GM21529 (cell line): ENCODE results near the gene LDLR.

Source experiments
- ATAC-seq: cut with Tn5 transposase; IDR thresholded peaks from one replicate; pipeline ENCODE4 v1.9.1; 2021; ENCODE audit not compliant: unreplicated experiment

The LDLR gene

GRCh38 chr19:11089254-11090013 lies at the start of gene LDLR:
Gene LDLR (plus strand): TSS chr19:11089463. CDS start chr19:11089549, 86 bp downstream.
- ATAC-seq = no peak

GRCh38 chr19:11041194-11041593 lies 48.1 kb upstream of the LDLR start:
- no peak for ATAC-seq

- ATAC-seq = no peak
Measured at GRCh38 chr19:11041966-11042627, 47.2 kb upstream of the LDLR start.

GRCh38 chr19:11044431-11044830 lies 44.8 kb upstream of the LDLR start:
- ATAC-seq = no peak

- ATAC-seq = no peak
Measured at GRCh38 chr19:11045536-11045935, 43.7 kb upstream of the LDLR start.

GRCh38 chr19:11046605-11047354 lies 42.5 kb upstream of the LDLR start:
- no peak for ATAC-seq

DNA sequence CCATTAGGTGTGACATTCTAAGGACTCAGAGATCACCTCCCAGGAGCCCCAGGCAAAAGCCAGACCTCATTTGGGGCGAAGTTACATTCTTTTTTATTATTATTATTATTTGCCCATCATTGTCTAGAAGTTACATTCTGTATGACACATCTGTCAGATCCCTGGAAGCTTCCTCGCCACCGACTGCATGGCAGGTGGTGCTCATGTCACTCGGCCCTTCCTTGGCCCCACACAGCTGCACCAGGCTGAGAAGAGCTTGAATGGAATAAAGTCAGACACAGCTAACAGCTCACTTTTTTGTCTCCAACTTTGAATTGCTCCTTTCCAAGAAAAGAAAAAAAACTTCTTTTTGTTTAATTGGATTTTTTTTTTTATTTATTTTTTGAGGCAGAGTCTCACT lies 41.4 kb upstream of the LDLR start:
- no peak for ATAC-seq

- ATAC-seq = no peak
Measured at GRCh38 chr19:11050323-11051114, 38.7 kb upstream of the LDLR start.

GRCh38 chr19:11053817-11054195 lies 35.5 kb upstream of the LDLR start:
- no peak for ATAC-seq

GRCh38 chr19:11054200-11054599 lies 35.1 kb upstream of the LDLR start:
- no peak for ATAC-seq

DNA sequence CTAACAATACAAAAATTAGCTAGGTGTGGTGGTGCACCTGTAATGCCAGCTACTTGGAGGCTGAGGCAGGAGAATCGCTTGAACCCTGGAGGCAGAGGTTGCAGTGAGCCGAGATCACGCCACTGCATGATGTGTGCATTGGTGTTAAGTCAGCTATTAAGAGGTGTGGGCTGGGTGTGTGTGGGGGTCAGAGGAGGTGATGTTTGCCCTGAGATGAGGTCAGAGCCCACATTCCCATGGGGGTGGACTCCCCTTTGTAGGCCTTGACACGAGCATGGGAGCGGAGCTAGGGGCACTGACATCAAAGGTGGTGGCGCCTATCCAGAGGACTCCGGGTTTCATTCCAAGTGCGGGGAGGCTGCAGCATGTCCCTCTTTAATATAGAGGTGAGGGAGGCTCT lies 34.6 kb upstream of the LDLR start:
- ATAC-seq = no peak

DNA sequence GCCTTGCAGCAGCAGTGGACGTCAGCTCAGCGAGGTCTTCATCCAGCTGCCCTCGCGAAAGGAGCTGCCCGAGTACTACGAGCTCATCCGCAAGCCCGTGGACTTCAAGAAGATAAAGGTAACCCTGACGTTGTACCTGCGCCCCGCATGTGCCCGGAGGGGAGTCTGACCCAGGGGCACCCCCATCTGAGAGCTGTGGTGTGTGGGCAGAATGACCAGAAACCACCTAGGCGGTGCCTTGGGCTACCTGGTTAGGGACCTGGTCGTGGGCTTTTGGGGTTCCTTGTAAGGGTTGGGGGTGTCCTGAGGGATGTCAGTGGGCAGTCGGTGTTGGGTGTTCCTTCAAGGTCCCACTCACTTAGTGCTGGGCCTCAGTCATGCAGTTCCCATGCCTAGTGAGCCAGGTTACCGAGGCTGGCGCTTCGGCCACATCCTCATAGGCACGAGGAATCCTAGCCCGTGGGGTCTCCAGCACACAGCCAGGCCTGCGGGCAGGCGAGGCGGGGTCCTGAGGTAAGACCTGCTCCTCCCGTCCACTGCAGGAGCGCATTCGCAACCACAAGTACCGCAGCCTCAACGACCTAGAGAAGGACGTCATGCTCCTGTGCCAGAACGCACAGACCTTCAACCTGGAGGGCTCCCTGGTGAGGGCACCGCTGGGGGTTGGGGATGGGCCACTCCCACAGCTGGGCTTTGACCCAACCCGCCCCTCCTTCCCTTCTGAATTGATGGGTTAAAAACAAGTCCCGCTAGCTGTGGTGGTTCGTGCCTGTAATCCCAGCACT lies 30.8 kb upstream of the LDLR start:
- ATAC-seq = no peak

DNA sequence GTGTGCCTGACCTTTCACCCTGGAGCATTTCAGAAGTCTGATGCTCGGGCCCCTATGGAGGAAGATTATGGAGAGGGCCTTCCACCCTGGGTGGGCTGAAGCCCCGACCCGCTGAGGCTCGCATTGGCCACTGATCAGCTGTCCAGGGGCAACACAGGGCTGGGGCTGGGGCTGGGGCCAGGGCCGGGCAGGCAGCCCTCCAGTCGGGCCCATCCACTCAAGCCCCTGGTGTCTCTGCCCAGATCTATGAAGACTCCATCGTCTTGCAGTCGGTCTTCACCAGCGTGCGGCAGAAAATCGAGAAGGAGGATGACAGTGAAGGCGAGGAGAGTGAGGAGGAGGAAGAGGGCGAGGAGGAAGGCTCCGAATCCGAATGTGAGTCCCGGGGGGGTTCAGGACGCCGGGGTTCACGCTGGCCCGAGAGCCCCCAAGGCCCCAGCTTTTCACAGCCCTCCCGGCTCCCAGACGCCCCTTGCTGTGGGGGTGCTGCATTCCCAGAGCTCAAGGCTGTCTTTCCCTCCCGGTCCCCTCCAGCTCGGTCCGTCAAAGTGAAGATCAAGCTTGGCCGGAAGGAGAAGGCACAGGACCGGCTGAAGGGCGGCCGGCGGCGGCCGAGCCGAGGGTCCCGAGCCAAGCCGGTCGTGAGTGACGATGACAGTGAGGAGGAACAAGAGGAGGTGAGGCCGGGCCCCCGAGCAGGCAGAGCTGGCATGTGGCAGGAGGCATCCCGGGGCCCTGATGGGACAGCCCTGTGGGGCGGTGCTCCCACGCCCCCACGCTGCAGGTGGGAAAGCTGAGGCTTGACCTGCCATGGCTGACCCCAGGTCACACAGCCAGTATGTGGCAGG lies 29.5 kb upstream of the LDLR start:
- ATAC-seq = no peak

GRCh38 chr19:11061952-11062351 lies 27.3 kb upstream of the LDLR start:
- no peak for ATAC-seq

- ATAC-seq = no peak
Measured at GRCh38 chr19:11063434-11063833, 25.8 kb upstream of the LDLR start.

- ATAC-seq = no peak
Measured at GRCh38 chr19:11064831-11065303, 24.4 kb upstream of the LDLR start.

DNA sequence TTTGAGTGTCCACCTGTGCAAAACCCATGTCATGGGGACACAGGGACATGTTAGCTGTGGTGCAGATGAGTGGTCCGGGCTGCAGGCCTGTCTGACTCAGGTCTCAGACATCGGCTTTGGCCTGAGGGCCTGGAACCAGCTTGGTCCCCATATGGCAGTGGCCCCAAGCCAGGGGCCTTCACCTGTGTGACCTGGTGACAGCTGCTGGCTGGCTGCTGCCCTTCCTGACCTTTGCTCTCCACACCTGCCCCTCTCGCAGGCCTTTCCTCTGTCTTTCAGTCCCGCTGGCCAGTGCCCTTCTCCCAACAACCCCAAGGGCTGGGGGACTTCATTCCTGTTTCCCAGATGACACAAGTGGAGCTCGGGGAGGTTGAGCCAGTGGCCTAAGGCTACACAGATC lies 22.9 kb upstream of the LDLR start:
- ATAC-seq = no peak

DNA sequence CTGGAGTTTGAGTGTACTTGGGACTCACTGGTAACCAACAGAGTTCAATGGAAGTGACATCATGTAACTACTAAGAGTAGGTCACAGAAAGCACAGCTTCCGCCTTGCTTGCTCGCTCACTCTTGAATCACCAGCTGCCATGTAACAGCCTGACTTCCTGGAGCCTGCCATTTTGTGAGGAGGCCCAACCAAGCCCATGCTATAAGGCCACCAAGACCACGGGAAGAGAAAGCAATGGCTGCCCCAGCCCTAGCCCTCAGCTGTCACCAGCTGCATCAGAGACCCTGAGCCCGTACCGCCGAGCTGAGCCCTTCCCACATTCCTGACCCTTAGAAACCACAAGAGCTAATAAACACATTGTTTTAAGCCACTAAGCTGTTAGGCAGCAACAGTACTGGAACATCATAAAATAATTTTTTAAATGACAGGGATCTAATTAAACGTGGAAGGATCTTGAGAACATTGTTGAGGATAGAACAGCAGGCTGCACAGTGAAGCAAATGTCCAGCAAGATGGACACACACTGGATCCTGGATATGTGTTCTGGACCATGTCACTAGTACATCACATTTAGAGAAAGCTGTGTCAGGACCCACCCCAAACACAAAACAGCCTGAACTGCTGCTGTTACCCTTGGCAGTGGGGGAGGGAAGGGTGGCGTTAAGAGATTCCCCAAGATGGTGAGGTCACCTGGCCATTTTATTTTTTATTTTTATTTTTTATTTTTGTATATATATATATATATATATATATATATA lies 21.7 kb upstream of the LDLR start:
- ATAC-seq = no peak

GRCh38 chr19:11069561-11069960 lies 19.7 kb upstream of the LDLR start:
- no peak for ATAC-seq
